GM12875 (cell line): ENCODE data around the gene PKD2L1.

Experiments used
- H3K4me3 ChIP-seq: one replicate; pipeline ENCODE4 v1.5.1; 2011; ENCODE audit warnings: low read depth, low read length, control low read depth
- TF ChIP-seq, protein P1 (sequence below): IDR thresholded peaks from 2 replicates; pipeline ENCODE4 v1.5.1; 2011; ENCODE audit warnings: low read depth, mild to moderate bottlenecking, control low read depth, inconsistent platforms, low read length, moderate library complexity, borderline replicate concordance; ENCODE audit not compliant: insufficient read depth

The PKD2L1 gene

DNA sequence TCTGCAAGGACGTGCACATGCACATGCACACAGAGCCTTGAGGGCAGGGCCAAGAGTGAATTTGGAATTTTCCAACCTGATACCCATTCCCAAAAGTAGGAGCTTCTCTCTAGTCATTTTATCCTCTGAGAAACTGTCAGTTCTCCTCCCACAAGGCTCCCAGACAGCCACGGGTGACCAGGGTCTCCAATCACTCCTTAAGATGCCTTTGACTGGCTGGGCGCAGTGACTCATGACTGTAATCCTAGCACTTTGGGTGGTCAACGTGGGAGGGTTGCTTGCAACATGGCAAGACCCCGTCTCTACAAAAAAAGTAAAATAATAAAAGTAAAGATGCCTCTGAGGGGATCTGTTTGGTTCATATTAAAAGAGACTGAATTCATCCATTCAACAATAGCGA is 30.2 kb upstream of the PKD2L1 start:
- no peak overlapping the region for H3K4me3 ChIP-seq
- TF ChIP-seq, protein P1, sequence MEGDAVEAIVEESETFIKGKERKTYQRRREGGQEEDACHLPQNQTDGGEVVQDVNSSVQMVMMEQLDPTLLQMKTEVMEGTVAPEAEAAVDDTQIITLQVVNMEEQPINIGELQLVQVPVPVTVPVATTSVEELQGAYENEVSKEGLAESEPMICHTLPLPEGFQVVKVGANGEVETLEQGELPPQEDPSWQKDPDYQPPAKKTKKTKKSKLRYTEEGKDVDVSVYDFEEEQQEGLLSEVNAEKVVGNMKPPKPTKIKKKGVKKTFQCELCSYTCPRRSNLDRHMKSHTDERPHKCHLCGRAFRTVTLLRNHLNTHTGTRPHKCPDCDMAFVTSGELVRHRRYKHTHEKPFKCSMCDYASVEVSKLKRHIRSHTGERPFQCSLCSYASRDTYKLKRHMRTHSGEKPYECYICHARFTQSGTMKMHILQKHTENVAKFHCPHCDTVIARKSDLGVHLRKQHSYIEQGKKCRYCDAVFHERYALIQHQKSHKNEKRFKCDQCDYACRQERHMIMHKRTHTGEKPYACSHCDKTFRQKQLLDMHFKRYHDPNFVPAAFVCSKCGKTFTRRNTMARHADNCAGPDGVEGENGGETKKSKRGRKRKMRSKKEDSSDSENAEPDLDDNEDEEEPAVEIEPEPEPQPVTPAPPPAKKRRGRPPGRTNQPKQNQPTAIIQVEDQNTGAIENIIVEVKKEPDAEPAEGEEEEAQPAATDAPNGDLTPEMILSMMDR, result no peak

DNA sequence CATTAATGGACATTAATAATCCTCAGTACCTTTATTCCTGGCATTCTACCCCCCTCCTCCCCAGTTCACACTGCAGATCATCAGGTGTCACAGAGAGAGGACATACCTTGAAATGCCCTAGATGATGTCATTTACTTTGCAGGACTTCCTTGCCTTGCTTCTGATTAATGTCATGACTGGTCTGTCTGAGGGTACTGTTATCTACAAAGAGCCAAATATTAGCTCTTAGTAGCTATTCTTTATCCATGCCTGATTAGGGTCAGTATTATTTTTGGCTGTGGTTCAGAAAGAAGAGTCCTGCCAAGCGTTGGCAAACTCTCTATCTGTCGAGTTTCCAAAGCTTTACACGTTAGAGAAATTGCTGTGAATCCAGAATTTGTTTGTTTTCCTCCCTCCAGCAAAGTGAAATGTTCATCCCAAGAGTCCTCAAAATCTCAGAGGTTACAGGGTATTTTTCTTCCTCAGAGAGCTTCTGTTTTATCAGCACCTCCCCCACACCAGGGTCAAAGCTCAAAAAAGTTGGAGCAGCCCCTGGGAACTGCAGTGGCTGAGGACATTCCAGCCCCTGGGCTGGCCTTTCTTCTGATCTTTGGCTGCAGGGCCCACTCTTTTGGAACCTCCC is 29.6 kb upstream of the PKD2L1 start:
- no peak overlapping the region for H3K4me3 ChIP-seq
- TF ChIP-seq, protein P1, result no peak

DNA sequence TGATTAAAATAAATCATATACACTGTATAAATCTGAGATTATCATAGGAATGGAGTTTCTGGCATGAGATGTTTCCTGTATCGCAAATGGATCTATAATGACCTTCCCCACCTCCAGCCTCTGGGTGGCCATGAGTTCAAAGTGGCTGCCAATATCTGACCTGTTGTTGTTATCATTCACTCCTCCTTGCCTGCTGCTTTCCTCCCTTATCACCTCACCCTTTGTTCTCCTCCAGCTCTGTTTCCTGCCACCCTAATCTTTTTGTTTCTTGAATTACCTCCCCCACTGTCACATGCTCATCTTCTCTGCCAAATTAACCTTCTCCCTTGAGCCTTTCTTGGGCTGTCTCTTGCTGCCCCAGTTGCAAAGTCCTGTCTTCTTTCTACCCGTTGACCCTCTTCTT is 29.0 kb upstream of the PKD2L1 start:
- no peak overlapping the region for H3K4me3 ChIP-seq
- TF ChIP-seq, protein P1, result no peak

DNA sequence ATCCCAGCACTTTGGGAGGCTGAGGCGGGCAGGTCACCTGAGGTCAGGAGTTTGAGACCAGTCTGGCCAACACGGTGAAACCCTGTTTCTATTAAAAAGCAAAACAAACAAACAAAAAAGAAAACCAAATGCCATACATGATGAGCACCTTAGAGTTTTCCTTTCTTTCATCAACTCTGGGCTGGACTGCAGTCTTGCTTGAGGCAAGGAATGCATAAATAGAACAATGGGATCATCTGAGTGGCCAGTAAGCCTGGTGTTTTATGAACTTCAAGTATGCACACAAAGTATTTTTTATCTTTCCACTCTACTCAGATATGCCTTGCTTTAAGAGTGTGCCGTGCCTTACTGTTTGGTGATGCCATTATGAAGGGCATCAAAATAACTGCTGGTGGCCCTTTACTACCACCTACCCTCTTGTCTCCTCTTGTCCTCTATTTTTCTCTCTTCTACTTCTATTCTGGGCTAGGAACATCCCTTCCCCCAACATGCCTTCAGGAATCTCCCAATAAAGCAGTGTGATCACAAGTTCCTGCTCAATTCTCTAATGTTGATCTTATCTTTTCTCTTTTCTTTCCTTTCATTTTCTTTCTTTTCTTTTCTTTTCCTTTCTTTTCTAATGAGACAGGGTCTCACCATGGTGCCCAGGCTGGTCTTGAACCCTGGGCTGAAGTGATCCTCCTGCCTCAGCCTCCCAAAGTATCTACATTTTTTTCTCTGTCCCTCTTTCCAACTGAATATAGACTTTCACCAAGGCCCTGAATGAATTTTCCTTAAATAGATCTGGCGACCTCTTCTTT is 27.2 kb upstream of the PKD2L1 start:
- H3K4me3 ChIP-seq, result no peak overlapping the region
- TF ChIP-seq, protein P1, result no peak

DNA sequence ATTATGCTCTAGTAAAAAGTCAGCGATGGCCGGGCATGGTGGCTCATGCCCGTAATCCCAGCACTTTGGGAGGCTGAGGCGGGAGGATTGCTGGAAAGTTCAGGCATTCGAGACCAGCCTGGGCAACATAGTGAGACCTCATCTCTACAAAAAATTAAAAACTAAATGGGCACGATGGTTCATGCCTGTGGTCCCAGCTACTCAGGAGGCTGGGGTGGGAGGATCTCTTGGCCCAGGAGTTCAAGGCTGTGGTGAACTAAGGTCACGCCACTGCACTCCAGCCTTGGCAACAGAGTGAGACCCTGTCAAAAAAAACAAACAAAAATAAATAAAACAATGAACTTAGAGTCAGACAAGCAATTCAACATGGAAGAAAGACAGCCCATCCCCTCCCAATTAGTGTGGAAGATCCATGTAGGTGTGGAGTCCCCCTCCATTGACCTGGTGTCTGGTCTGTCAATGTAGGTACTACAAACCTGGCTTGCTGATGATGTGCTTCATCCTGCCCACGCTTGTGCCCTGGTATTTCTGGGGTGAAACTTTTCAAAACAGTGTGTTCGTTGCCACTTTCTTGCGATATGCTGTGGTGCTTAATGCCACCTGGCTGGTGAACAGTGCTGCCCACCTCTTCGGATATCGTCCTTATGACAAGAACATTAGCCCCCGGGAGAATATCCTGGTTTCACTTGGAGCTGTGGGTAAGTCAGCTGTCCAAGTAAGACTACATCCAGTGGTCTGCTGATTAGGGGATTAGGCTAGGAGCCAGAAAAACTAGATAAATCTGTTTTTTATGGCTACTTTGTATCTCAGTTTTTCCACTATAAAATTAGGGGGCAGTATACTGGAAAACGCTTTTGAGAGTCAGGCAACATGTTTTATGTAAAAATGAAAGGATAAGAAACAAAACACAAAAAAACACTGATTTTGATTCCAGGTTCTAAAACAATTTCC is 26.3 kb upstream of the PKD2L1 start:
- TF ChIP-seq, protein P1, result no peak
- H3K4me3 ChIP-seq, result no peak overlapping the region

DNA sequence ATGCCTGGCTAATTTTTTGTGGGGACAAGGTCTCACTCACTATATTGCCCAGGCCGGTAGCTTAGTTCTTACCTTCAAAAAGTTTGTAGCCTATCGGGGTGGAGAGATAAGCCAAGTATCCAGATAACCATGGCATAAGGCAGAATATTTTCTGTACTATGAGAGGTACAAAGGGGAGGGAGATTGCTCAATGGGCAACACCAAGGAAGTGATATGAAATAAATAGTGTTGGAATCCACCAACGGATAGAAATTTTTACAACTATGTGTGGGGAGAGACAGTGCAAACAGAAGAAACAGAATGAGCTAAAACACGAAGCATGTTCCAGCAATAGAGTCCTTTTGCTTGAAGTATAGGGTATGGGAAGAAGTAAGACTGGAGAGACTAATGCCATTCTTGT is 25.1 kb upstream of the PKD2L1 start:
- TF ChIP-seq, protein P1, result no peak

More for the DNA sequence above, 25.1 kb upstream of the PKD2L1 start:
- H3K4me3 ChIP-seq, result no peak overlapping the region
